Small intestine (tissue), 7 donors: ENCODE measurements around the gene SLC25A48. TPM values are rescaled to one million over a fixed set of nuclear protein-coding genes. Genes with fewer than 3 reads are reported as not detected.

ENCODE experiments used
- DNase-seq, 2 donors: peaks; one replicate each; pipeline versions ENCODE4 v3.0.0 to v3.0.0-alpha.2; 2013
- FAIRE-seq: peaks from 2 replicates; lab custom pipeline; 2012; peaks lifted over from hg19 to GRCh38; lab: Jason Lieb, UNC
- H3K27ac ChIP-seq, 3 donors: one replicate each; pipeline ENCODE4 v1.5.1; 2013; ENCODE audit warnings: low read length in 2 of 3, mild to moderate bottlenecking in 2 of 3, control low read depth in 1 of 3, inconsistent platforms in 1 of 3, low read depth in 1 of 3, moderate library complexity in 1 of 3
- H3K27me3 ChIP-seq, 3 donors: one replicate each; pipeline ENCODE4 v1.6.1; 2013; ENCODE audit warnings: low read length in 3 of 3, inconsistent platforms in 1 of 3; ENCODE audit not compliant: control insufficient read depth in 3 of 3, insufficient read depth in 3 of 3
- H3K36me3 ChIP-seq, 3 donors: one replicate each; pipeline ENCODE4 v1.6.1; 2013; ENCODE audit warnings: low read length in 3 of 3, inconsistent platforms in 1 of 3, low read depth in 1 of 3, mild to moderate bottlenecking in 1 of 3, moderate library complexity in 1 of 3; ENCODE audit not compliant: control insufficient read depth in 3 of 3, insufficient read depth in 2 of 3
- H3K4me1 ChIP-seq, 3 donors: one replicate each; pipeline ENCODE4 v1.6.1; 2013; ENCODE audit warnings: low read length in 2 of 3, inconsistent platforms in 1 of 3, low read depth in 1 of 3, mild to moderate bottlenecking in 1 of 3, moderate library complexity in 1 of 3; ENCODE audit not compliant: control insufficient read depth in 3 of 3, insufficient read depth in 2 of 3
- H3K4me3 ChIP-seq, 3 donors: one replicate each; pipeline ENCODE4 v1.5.1; 2013; ENCODE audit warnings: low read length in 3 of 3, control low read depth in 1 of 3, inconsistent platforms in 1 of 3, low read depth in 1 of 3, mild to moderate bottlenecking in 1 of 3, moderate library complexity in 1 of 3
- H3K9me3 ChIP-seq, 2 donors: one replicate each; pipeline ENCODE4 v1.6.1; 2013; ENCODE audit warnings: low read depth in 1 of 2, low read length in 1 of 2; ENCODE audit not compliant: control insufficient read depth in 2 of 2, insufficient read depth in 1 of 2
- WGBS, 3 donors: extraction: QIAGEN DNeasy Blood & Tissue Kit; methylation state at CpG; one replicate each; pipeline ENCODE4 v1.1.7; 2013; 5-methylcytosine and 5-hydroxymethylcytosine counted together
- polyA plus RNA-seq, 4 donors: library from polyadenylated mRNA; stranded (reverse) in 3 of 4; unstranded in 1 of 4; fragments of 200-250 nt in 3 of 4; fragments of 120-200 nt in 1 of 4; gene quantifications; one replicate each; pipeline versions ENCODE4 v1.2.1 to v1.2.3, GENCODE V29; 2013
- donor health status: healthy with polysubstance abuse.
- donor health status: control.
- donor health status: control.
- donor health status: Bipolar disorder and iron deficiency.
- donor health status: healthy.

SLC25A48 gene
- polyA plus RNA-seq, 4 donors, result 0.73 to 3.2 (median 1.6) TPM

DNA sequence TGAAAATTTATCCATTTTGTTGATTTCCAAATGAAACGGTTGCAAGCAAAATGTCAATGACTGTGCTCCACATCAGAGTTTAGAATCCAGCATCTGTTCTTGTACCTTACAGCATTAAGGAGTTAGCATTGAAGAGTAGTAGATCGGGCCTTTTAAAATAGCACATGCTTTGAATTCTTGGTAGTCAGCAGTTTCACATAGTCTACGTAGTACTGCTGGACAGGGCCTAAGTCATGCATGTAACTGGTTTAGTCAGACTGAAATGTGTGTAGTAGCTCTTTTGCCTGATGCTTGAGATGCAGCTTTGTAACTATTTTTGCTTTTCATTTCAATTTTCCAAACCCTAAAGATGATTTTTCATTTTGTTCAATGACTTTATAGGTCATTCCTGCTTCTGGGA, 100.5 kb downstream of the SLC25A48 start:
- Histone ChIP-seq H3K4me3 (no peak overlapping the region), H3K27ac (no peak overlapping the region), H3K27me3 (peaks cover 5 to 25% (median 10%) of the 10 kb centered on the region in 3 donors), H3K36me3 (no peaks in the 10 kb centered on the region), H3K9me3 (no peaks in the 10 kb centered on the region), H3K4me1 (no peaks in the 10 kb centered on the region)
- FAIRE-seq (no peak), DNase-seq (no peak)
- WGBS, 3 donors, result 68 to 83% (median 77%) methylated on average over 3 of the region's 3 CpGs

GRCh38 chr5:135937245-135937911, 102.9 kb downstream of the SLC25A48 start:
- no peaks in the 10 kb centered on the region for H3K4me1 ChIP-seq
- WGBS, 3 donors, result 83 to 92% (median 85%) methylated on average over 5 of the region's 5 CpGs

More at GRCh38 chr5:135937245-135937911, 102.9 kb downstream of the SLC25A48 start:
- Histone ChIP-seq H3K27ac (no peak overlapping the region), H3K36me3 (no peaks in the 10 kb centered on the region), H3K27me3 (peaks cover 0 to 6% (median under 1%) of the 10 kb centered on the region in 3 donors), H3K9me3 (no peaks in the 10 kb centered on the region), H3K4me3 (no peak overlapping the region)
- DNase-seq (no peak), FAIRE-seq (no peak)

Other genes starting within 250 kb of the SLC25A48 start
- not detected for gene IL9, start 61.2 kb downstream of the SLC25A48 start, polyA plus RNA-seq
- not detected for gene LECT2, start 120.3 kb downstream of the SLC25A48 start, polyA plus RNA-seq
- 100 to 1,000 TPM in 1 of 4 donors, 10 to 100 TPM in 2, 1 to 10 TPM in 1; 4.2 to 114 (median 48.3) TPM for gene TGFBI, start 194.3 kb downstream of the SLC25A48 start, polyA plus RNA-seq